ENCODE data around the gene DMAC2. TPM values are rescaled to one million over a fixed set of nuclear protein-coding genes. Genes with fewer than 3 reads are reported as not detected.

The DMAC2 gene
- total and polyA plus RNA-seq, 2 experiments from 2014 or later = 77.2 to 86.5 TPM

DNA sequence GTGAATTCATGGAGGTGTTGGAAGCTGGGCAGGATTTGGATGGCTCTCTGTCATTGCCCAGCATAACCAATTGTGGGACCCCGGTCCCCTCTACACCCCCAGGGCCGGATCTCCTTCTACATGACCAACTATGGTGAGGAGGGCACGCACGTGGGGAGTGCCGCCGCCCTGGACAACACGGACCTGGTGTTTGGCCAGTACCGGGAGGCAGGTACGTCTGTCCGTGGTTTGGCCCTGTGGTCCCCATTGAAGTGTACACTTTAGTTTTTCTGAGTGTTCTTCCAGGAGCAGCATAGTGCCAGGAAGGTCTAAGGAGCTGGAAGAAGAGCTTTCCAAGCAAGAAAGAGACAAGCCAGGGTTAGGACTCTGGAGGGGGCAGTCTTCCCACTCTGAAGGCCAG, 25.8 kb downstream of the DMAC2 start (continued):
- no peak for TF ChIP-seq ZNF462 (CRISPR knock-in tag; IDR thresholded peaks at IDR 0.05)

DNA sequence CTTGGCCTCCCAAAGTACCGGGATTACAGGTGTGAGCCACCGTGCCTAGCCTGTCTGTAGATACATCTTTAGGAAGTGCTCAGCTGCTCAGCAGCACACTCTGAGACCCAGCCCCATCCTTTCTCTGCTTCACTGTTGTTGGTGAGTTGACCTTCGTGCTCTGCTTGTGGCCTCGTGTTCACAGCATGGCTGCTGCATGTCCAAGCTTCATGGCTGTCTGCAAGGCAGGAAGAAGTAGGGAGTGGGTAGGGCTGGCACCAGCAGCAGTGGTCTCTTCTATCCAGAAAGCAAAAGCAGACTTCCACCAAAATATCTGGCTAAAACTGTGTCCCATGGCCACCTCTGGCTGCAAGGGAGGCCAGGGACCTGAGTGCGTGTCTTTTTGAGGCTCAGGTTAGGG, 26.8 kb downstream of the DMAC2 start:
- no peaks in the 10 kb centered on the region for H3K36me3 ChIP-seq (ENCODE audit: insufficient read depth)
- H3K4me3 ChIP-seq = no peak overlapping the region
- no peaks in the 10 kb centered on the region for H3K4me1 ChIP-seq (ENCODE audit: insufficient read depth)
- H3K27ac Mint-ChIP-seq = no peak overlapping the region
- no peak overlapping the region for H3K4me2 ChIP-seq
- no peaks in the 10 kb centered on the region for H3K9me2 ChIP-seq (ENCODE audit: insufficient read depth)
- H2AFZ ChIP-seq = no peak overlapping the region
- no peaks in the 10 kb centered on the region; the same call in 2 of the 3 replicates for H3K4me1 Mint-ChIP-seq
- ATAC-seq (no peak), DNase-seq (ENCODE audit: low spot score) (no peak)
- H3K4me3 Mint-ChIP-seq = no peak overlapping the region
- H3K36me3 Mint-ChIP-seq (ENCODE audit: low read depth) = peaks cover 11% of the 10 kb centered on the region; the same call in 2 of the 3 replicates
- no peaks in the 10 kb centered on the region for H3F3A ChIP-seq (replicated peaks; ENCODE audit: low read depth)
- no peak overlapping the region for H3K27ac ChIP-seq (ENCODE audit: low read depth)
- peaks cover 10% of the 10 kb centered on the region for H3K27me3 Mint-ChIP-seq (ENCODE audit: insufficient read depth, low read depth, poor library complexity)
- H3K9me3 Mint-ChIP-seq = no peaks in the 10 kb centered on the region
- H3K27me3 ChIP-seq (ENCODE audit: insufficient read depth) = no peaks in the 10 kb centered on the region
- no peaks in the 10 kb centered on the region for H4K20me1 ChIP-seq (replicated peaks; ENCODE audit: insufficient read depth)
- H3K79me2 ChIP-seq (replicated peaks; ENCODE audit: insufficient read depth) = no peaks in the 10 kb centered on the region
- no peak for TF ChIP-seq EZH2 (IDR thresholded peaks at IDR 0.05; ENCODE audit: low read depth, unreplicated experiment)
- TF ChIP-seq EZH2phosphoT487 (IDR thresholded peaks at IDR 0.05; ENCODE audit: unreplicated experiment) = no peak
- TF ChIP-seq CREB1 (CRISPR knock-in tag; IDR thresholded peaks at IDR 0.05; ENCODE audit: low read depth) = no peak
- TF ChIP-seq, protein P1, sequence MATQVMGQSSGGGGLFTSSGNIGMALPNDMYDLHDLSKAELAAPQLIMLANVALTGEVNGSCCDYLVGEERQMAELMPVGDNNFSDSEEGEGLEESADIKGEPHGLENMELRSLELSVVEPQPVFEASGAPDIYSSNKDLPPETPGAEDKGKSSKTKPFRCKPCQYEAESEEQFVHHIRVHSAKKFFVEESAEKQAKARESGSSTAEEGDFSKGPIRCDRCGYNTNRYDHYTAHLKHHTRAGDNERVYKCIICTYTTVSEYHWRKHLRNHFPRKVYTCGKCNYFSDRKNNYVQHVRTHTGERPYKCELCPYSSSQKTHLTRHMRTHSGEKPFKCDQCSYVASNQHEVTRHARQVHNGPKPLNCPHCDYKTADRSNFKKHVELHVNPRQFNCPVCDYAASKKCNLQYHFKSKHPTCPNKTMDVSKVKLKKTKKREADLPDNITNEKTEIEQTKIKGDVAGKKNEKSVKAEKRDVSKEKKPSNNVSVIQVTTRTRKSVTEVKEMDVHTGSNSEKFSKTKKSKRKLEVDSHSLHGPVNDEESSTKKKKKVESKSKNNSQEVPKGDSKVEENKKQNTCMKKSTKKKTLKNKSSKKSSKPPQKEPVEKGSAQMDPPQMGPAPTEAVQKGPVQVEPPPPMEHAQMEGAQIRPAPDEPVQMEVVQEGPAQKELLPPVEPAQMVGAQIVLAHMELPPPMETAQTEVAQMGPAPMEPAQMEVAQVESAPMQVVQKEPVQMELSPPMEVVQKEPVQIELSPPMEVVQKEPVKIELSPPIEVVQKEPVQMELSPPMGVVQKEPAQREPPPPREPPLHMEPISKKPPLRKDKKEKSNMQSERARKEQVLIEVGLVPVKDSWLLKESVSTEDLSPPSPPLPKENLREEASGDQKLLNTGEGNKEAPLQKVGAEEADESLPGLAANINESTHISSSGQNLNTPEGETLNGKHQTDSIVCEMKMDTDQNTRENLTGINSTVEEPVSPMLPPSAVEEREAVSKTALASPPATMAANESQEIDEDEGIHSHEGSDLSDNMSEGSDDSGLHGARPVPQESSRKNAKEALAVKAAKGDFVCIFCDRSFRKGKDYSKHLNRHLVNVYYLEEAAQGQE (IDR thresholded peaks at IDR 0.05; ENCODE audit: unreplicated experiment) = no peak
- no peak for TF ChIP-seq ZNF462 (CRISPR knock-in tag; IDR thresholded peaks at IDR 0.05)
